NAMALWA (cell line): ENCODE results near the gene HRH2.
"Not testable (repeated sequence)": the region's sequence is repeated elsewhere in the genome, so short reads cannot be mapped to it uniquely, and the experiment has no call there.

Experiments
- DNase-seq: peaks from one replicate; pipeline ENCODE4 v3.0.0-alpha.2; 2015; ENCODE audit warnings: low spot score

The HRH2 gene

GRCh38 chr5:175646251-175646650 lies 11.6 kb upstream of the HRH2 start:
- no peak for DNase-seq

GRCh38 chr5:175649967-175650366 lies 7.9 kb upstream of the HRH2 start:
- DNase-seq: no peak

GRCh38 chr5:175650430-175651205 lies 7.3 kb upstream of the HRH2 start:
- DNase-seq: not testable (repeated sequence)

GRCh38 chr5:175652741-175653663 lies 4.9 kb upstream of the HRH2 start:
- no peak for DNase-seq

- DNase-seq: no peak
These were observed 4.1 kb upstream of the HRH2 start for GRCh38 chr5:175653763-175654162.

- no peak for DNase-seq
These were observed 3.5 kb upstream of the HRH2 start for GRCh38 chr5:175654339-175654738.

- no peak for DNase-seq
These were observed 3.1 kb upstream of the HRH2 start for GRCh38 chr5:175654807-175655206.

GRCh38 chr5:175655411-175655810 lies 2.5 kb upstream of the HRH2 start:
- no peak for DNase-seq

GRCh38 chr5:175656966-175657365 lies 905 bp upstream of the HRH2 start:
- no peak for DNase-seq

- DNase-seq: no peak
These were observed 651 bp downstream of the HRH2 start for GRCh38 chr5:175658299-175659145.

GRCh38 chr5:175659546-175660253 lies 1.8 kb downstream of the HRH2 start:
- DNase-seq: no peak

GRCh38 chr5:175663186-175664184 lies 5.6 kb downstream of the HRH2 start:
- DNase-seq: no peak

- DNase-seq: no peak
These were observed 6.9 kb downstream of the HRH2 start for GRCh38 chr5:175664723-175665122.

- DNase-seq: no peak
These were observed 8.3 kb downstream of the HRH2 start for GRCh38 chr5:175666216-175666615.

GRCh38 chr5:175668006-175668405 lies 10.1 kb downstream of the HRH2 start:
- no peak for DNase-seq

GRCh38 chr5:175670372-175670771 lies 12.5 kb downstream of the HRH2 start:
- DNase-seq: no peak

- DNase-seq: no peak
These were observed 13.1 kb downstream of the HRH2 start for GRCh38 chr5:175671013-175671412.

GRCh38 chr5:175672976-175673648 lies 15.2 kb downstream of the HRH2 start:
- DNase-seq: no peak

- no peak for DNase-seq
These were observed 17.0 kb downstream of the HRH2 start for GRCh38 chr5:175674731-175675346.
